IMR-90 (cell line): Measurements from ENCODE around the gene DOCK2. TPM values are rescaled to one million over a fixed set of nuclear protein-coding genes. Genes with fewer than 3 reads are reported as not detected.

Experiments used
- ATAC-seq: fragments of 200-7000 bp; cut with Tn5 transposase; 2 replicates; pipeline ENCODE4 v1.9.1; 2020; ENCODE audit warnings: low read depth, mild to moderate bottlenecking, moderate library complexity
- BruUV-seq: library from RNA; stranded (reverse); fragments of 400-500 nt; replicated peaks from 2 replicates; lab custom pipeline; 2021; lab: Mats Ljungman, UMichigan
- CTCF ChIA-PET: fragments of 300-600 bp; formaldehyde crosslinking; extraction: SDS; loops from one replicate; lab custom pipeline; 2021; ENCODE audit warnings: antibody characterized with exemption; lab: Yijun Ruan, JAX
- POLR2A ChIA-PET: fragments of 300-600 bp; sonication (Branson Sonifier 250); formaldehyde crosslinking; loops from one replicate; lab custom pipeline; 2022; ENCODE audit warnings: antibody characterized with exemption; ENCODE audit not compliant: unreplicated experiment; lab: Charles Lee
- DNase-seq: peaks from one replicate; pipeline ENCODE4 v3.0.0; 2013
- H2AFZ ChIP-seq: replicated peaks from 2 replicates; pipeline ENCODE3; 2013; ENCODE audit warnings: low read length, mild to moderate bottlenecking; ENCODE audit not compliant: poor library complexity
- H2AK5ac ChIP-seq: 2 replicates; pipeline ENCODE4 v1.6.1; 2013; ENCODE audit warnings: low read depth, low read length, inconsistent platforms
- H2AK9ac ChIP-seq: replicated peaks from 2 replicates; pipeline ENCODE3; 2013; ENCODE audit warnings: mild to moderate bottlenecking, low read depth, low read length, moderate library complexity; ENCODE audit not compliant: poor library complexity
- H2BK120ac ChIP-seq: 2 replicates; pipeline ENCODE4 v1.6.1; 2013; ENCODE audit warnings: low read depth, low read length, inconsistent platforms
- H2BK15ac ChIP-seq: 3 replicates; pipeline ENCODE4 v1.6.1; 2013; ENCODE audit warnings: low read depth, low read length, inconsistent platforms
- H2BK20ac ChIP-seq: 2 replicates; pipeline ENCODE4 v1.6.1; 2013; ENCODE audit warnings: low read depth, mild to moderate bottlenecking, inconsistent platforms, low read length, moderate library complexity
- H2BK5ac ChIP-seq: 2 replicates; pipeline ENCODE4 v1.6.1; 2013; ENCODE audit warnings: mild to moderate bottlenecking, low read depth, low read length, inconsistent platforms; ENCODE audit not compliant: poor library complexity, severe bottlenecking
- H3K14ac ChIP-seq: replicated peaks from 2 replicates; pipeline ENCODE4 v1.6.1; 2013; ENCODE audit warnings: low read depth, low read length, inconsistent platforms
- H3K18ac ChIP-seq: 2 replicates; pipeline ENCODE4 v1.6.1; 2013; ENCODE audit warnings: low read depth, low read length, control low read depth
- H3K23ac ChIP-seq: 2 replicates; pipeline ENCODE4 v1.6.1; 2013; ENCODE audit warnings: low read depth, low read length, inconsistent platforms
- H3K27ac ChIP-seq: 2 replicates; pipeline ENCODE4 v1.5.1; 2013; ENCODE audit warnings: mild to moderate bottlenecking, control low read depth, low read length; ENCODE audit not compliant: insufficient read depth
- H3K27me3 ChIP-seq: 2 replicates; pipeline ENCODE4 v1.6.1; 2013; ENCODE audit warnings: low read length; ENCODE audit not compliant: control insufficient read depth, insufficient read depth
- H3K36me3 ChIP-seq: 2 replicates; pipeline ENCODE4 v1.6.1; 2013; ENCODE audit warnings: low read length, mixed read lengths; ENCODE audit not compliant: control insufficient read depth, insufficient read depth
- H3K4ac ChIP-seq: 2 replicates; pipeline ENCODE4 v1.6.1; 2013; ENCODE audit warnings: low read depth, low read length, inconsistent platforms
- H3K4me1 ChIP-seq: 2 replicates; pipeline ENCODE4 v1.6.1; 2013; ENCODE audit warnings: low read length, mixed read lengths; ENCODE audit not compliant: control insufficient read depth, insufficient read depth
- H3K4me2 ChIP-seq: 2 replicates; pipeline ENCODE4 v1.6.1; 2013; ENCODE audit warnings: low read depth, mild to moderate bottlenecking, control low read depth, low read length, moderate library complexity
- H3K4me3 ChIP-seq: 2 replicates; pipeline ENCODE4 v1.5.1; 2013; ENCODE audit warnings: low read depth, mild to moderate bottlenecking, control low read depth, low read length, moderate library complexity; ENCODE audit not compliant: insufficient read depth
- H3K56ac ChIP-seq: 2 replicates; pipeline ENCODE4 v1.6.1; 2013; ENCODE audit warnings: low read length, inconsistent platforms; ENCODE audit not compliant: insufficient read depth; ENCODE audit errors: extremely low read depth
- H3K79me1 ChIP-seq, 2 experiments: 2 replicates each; pipeline ENCODE4 v1.6.1; 2013; ENCODE audit warnings: low read length in 2 of 2, inconsistent platforms in 1 of 2, low read depth in 1 of 2
- H3K9ac ChIP-seq: 2 replicates; pipeline ENCODE4 v1.6.1; 2013; ENCODE audit warnings: low read depth, low read length, control low read depth
- H3K9me1 ChIP-seq: 2 replicates; pipeline ENCODE4 v1.6.1; 2013; ENCODE audit warnings: low read length, inconsistent platforms; ENCODE audit not compliant: insufficient read depth
- H3K9me3 ChIP-seq: 2 replicates; pipeline ENCODE4 v1.6.1; 2013; ENCODE audit warnings: low read length; ENCODE audit not compliant: control insufficient read depth, insufficient read depth
- H4K20me1 ChIP-seq: 2 replicates; pipeline ENCODE4 v1.6.1; 2013; ENCODE audit warnings: low read length, inconsistent platforms; ENCODE audit not compliant: insufficient read depth
- H4K5ac ChIP-seq: 2 replicates; pipeline ENCODE4 v1.6.1; 2013; ENCODE audit warnings: mild to moderate bottlenecking, low read depth, low read length, control low read depth
- H4K8ac ChIP-seq, 2 experiments: 2 replicates each; pipeline ENCODE4 v1.6.1; 2013; ENCODE audit warnings: low read depth in 2 of 2, low read length in 2 of 2, control low read depth in 1 of 2, inconsistent platforms in 1 of 2
- H4K91ac ChIP-seq: 2 replicates; pipeline ENCODE4 v1.6.1; 2013; ENCODE audit warnings: low read depth, low read length, inconsistent platforms; ENCODE audit not compliant: insufficient read depth
- SMC3 ChIP-seq: fragments of 150-350 bp; IDR thresholded peaks from 2 replicates; pipeline ENCODE4 v1.6.1; 2016; ENCODE audit warnings: low read depth, mild to moderate bottlenecking, antibody characterized with exemption, low read length, moderate library complexity
- WGBS, 2 experiments: methylation state at CpG; one replicate each; pipeline versions ENCODE4 v1.1.5 to v1.1.7; 2013; ENCODE audit warnings: missing lambda C conversion rate in 2 of 2; ENCODE audit not compliant: insufficient read length in 1 of 2; ENCODE audit errors: extremely low coverage in 2 of 2; 5-methylcytosine and 5-hydroxymethylcytosine counted together
- dilution Hi-C: fragments of 300-500 bp; cut with HindIII; formaldehyde crosslinking; loops from one replicate; pipeline ENCODE4 v1.14.3; 2018; ENCODE audit warnings: low sequenced_read_pairs; ENCODE audit not compliant: unreplicated experiment
- in situ Hi-C: fragments of 300-500 bp; cut with MboI; formaldehyde crosslinking; loops from 3 replicates; pipeline ENCODE4 v1.14.3; 2019; ENCODE audit warnings: low sequenced_read_pairs, inconsistent platforms, mixed read lengths
- intact Hi-C: fragments of 100-400 bp; cut with micrococcal nuclease; formaldehyde crosslinking; loops from 2 replicates; pipeline ENCODE4 v1.10.0; 2022
- polyA plus RNA-seq, 3 experiments: library from polyadenylated mRNA; depleted of rRNA; stranded (reverse); fragments of >200 nt; gene quantifications; 2 replicates each; pipeline ENCODE4 v1.2.3, GENCODE V29; 2012; ENCODE audit warnings: low replicate concordance in 1 of 3
- total RNA-seq: library from RNA; depleted of rRNA; stranded (reverse); fragments of >200 nt; gene quantifications from 2 replicates; pipeline ENCODE4 v1.2.3, GENCODE V29; 2012

Gene DOCK2
- total and polyA plus RNA-seq, 2 of the 4 experiments (the other 2 are of a cell fraction) = 0.72 to 3.0 TPM

DNA sequence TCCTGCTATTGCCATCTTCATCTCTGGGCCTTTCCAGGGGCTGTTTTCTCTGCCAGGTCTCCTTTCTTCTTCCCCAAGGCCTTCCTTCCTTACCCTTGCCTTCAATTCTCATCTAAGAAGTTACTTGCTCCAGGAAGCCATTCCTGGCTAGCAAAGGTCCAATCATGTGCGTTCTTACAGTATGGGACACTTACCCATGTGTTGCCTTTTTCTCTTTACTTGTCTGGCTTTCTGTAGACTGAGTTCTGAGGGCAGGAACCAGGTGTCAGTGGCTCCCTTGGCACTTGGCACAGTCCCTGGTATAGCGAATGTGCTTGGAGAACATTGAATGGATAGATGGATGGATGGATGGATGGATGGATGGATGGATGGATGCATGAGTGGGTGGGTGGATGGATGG lies 478.9 kb downstream of the DOCK2 start:
- no TSS peak for BruUV-seq
- no peak overlapping the region for H3K27ac ChIP-seq
- H2BK120ac ChIP-seq = no peak overlapping the region
- dilution Hi-C loops (no loop called here), in situ Hi-C loops (no loop called here), intact Hi-C loops (no loop called here)
- H3K36me3 ChIP-seq = no peaks in the 10 kb centered on the region
- ChIA-PET POLR2A (no interaction called here), CTCF (no interaction called here)
- 67% methylated on average over 1 of the region's 2 CpGs; no CpG with 5 or more reads in 1 of the 2 experiments for WGBS, 2 experiments
- no peak overlapping the region for H3K9ac ChIP-seq
- no peaks in the 10 kb centered on the region for H3K79me1 ChIP-seq
- H3K4me2 ChIP-seq = no peak overlapping the region
- DNase-seq (no peak), ATAC-seq (no peak)
- no peak overlapping the region for H3K18ac ChIP-seq
- no peak overlapping the region for H2BK5ac ChIP-seq
- no peak overlapping the region for H4K5ac ChIP-seq
- no peaks in the 10 kb centered on the region for H3K9me3 ChIP-seq
- no peak overlapping the region for H2BK15ac ChIP-seq
- no peaks in the 10 kb centered on the region for H4K20me1 ChIP-seq
- H3K27me3 ChIP-seq = no peaks in the 10 kb centered on the region
- no peak overlapping the region for H2AFZ ChIP-seq
- no peak overlapping the region for H3K4me3 ChIP-seq
- H2AK9ac ChIP-seq = no peak overlapping the region
- no peak overlapping the region for H4K8ac ChIP-seq
- H3K4me1 ChIP-seq = peaks cover 4% of the 10 kb centered on the region
- H4K91ac ChIP-seq = no peak overlapping the region
- no peak overlapping the region for H2AK5ac ChIP-seq
- H3K14ac ChIP-seq = no peak overlapping the region
- H3K23ac ChIP-seq = no peak overlapping the region
- no peak overlapping the region for H3K56ac ChIP-seq
- H3K4ac ChIP-seq = no peak overlapping the region
- H2BK20ac ChIP-seq = no peak overlapping the region
- no peak for TF ChIP-seq SMC3
- H3K9me1 ChIP-seq = no peaks in the 10 kb centered on the region
